ENCODE measurements around the gene SEMA4D. TPM values are rescaled to one million over a fixed set of nuclear protein-coding genes. Genes with fewer than 3 reads are reported as not detected.

SEMA4D gene
- total RNA-seq, 1 donor from 2014 or later = 49.9 TPM

- Histone ChIP-seq H3K36me3 (no peaks in the 10 kb centered on the region), H3K27ac (peak overlapping the region; percentile 58), H3K4me1 (peaks cover 12% of the 10 kb centered on the region), H3K9me3 (no peaks in the 10 kb centered on the region), H3K27me3 (ENCODE audit: low read depth) (no peaks in the 10 kb centered on the region), H3K4me3 (no peak overlapping the region)
- no peak for ATAC-seq
- intact Hi-C loops (cut with DNase I) = no loop called here
- DNase-seq = no peak
- no peak for TF ChIP-seq CTCF (IDR thresholded peaks at IDR 0.05)
Observed at GRCh38 chr9:89537166-89537565, 39.3 kb upstream of the SEMA4D start.

- no peak for DNase-seq
- ATAC-seq = peak in 1 of 2 donors; percentile 34
- Histone ChIP-seq H3K27me3 (ENCODE audit: low read depth) (no peaks in the 10 kb centered on the region), H3K4me3 (no peak overlapping the region), H3K36me3 (no peaks in the 10 kb centered on the region), H3K9me3 (no peaks in the 10 kb centered on the region), H3K27ac (peak overlapping the region; percentile 58), H3K4me1 (peaks cover 12% of the 10 kb centered on the region)
- intact Hi-C loops (cut with DNase I) = no loop called here
- TF ChIP-seq CTCF (IDR thresholded peaks at IDR 0.05) = no peak
Observed at GRCh38 chr9:89536600-89536999, 38.7 kb upstream of the SEMA4D start.

DNA sequence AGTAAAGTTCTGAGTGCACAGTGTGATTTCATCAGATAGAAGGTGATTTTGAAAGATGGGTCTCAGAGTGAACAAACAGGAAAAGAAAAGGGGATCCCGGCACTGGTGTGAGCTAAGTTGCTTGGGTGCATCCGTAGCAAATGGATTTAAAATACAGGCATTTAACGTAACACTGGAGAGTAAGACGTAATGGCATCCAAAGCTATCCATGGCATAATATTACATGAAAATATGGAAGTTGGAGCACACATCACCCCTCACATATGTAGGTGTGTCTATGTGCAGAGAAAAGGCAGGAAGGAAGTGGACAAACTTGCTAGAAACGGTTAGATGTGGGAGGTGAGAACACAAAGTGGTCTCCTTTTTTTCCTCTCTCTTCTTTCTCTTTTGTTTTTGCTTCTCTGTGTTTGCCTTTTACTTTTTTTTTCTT lies 38.2 kb upstream of the SEMA4D start:
- ATAC-seq (peak; percentile 7 to 58), DNase-seq (no peak)
- intact Hi-C loops (cut with DNase I) = no loop called here
- Histone ChIP-seq H3K27me3 (ENCODE audit: low read depth) (no peaks in the 10 kb centered on the region), H3K4me1 (peaks cover 12% of the 10 kb centered on the region), H3K36me3 (no peaks in the 10 kb centered on the region), H3K27ac (peak overlapping the region; percentile 46), H3K9me3 (no peaks in the 10 kb centered on the region), H3K4me3 (no peak overlapping the region)
- no peak for TF ChIP-seq CTCF (IDR thresholded peaks at IDR 0.05)

DNA sequence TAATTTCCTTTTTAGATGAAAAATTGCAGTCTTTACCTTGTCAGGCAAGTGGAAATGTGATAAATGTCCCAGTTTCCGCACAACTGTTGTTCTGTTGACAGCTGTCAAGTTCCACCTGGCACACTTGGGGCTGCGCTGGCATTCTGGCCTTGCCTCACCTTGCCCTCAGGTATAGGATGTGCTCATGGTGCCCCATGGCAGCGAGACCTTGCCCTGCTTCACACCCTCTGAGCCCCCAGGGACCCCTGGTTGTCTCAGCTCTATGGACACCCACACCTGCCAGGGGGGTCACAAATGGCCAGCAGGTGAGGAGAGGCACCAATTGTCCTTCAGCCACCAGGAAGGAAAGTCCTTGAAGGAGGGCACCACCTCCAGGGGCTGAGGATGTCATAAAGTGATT lies 37.5 kb upstream of the SEMA4D start:
- H3K27ac ChIP-seq = peak overlapping the region; percentile 46
- intact Hi-C loops (cut with DNase I) = no loop called here
- TF ChIP-seq CTCF (IDR thresholded peaks at IDR 0.05) = no peak

DNA sequence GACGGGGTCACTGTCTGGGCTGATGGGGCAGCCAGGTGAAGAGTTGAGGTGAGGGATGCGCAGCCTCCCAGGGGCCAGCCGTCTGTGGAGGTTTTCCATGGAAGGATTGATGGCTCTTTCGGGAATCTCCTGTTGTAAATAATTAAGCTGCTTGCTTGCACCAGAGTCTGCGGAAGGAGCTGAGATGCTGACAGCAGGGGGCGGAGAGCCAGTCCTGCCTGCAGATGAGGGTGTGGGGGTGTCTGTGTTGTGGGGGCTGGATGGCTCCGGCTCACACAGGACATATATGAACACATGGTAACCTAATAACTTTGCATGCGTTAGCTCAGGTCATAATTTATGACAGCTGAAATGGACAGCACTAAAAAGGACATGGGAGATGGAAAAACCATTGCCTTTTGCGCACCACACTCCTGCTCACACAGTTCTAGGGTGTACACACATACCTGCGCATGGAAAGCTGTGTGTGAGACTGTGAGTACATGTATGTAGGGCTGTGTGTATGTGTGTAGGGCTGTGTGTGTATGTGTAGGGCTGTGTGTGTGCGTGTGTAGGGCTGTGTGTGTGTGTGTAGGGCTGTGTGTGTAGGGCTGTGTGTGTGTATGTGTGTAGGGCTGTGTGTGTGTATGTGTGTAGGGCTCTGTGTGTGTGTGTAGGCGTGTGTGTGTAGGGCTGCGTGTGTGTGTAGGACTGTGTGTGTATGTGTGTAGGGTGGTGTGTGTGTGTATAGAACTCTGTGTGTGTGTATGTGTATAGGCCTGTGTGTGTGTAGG lies 36.8 kb upstream of the SEMA4D start:
- no peaks in the 10 kb centered on the region for H3K36me3 ChIP-seq
- H3K9me3 ChIP-seq = no peaks in the 10 kb centered on the region
- peaks cover 18% of the 10 kb centered on the region for H3K4me1 ChIP-seq
- no peak overlapping the region for H3K4me3 ChIP-seq
- intact Hi-C loops (cut with DNase I) = no loop called here
- DNase-seq (no peak), ATAC-seq (no peak)
- H3K27ac ChIP-seq = no peak overlapping the region
- no peaks in the 10 kb centered on the region for H3K27me3 ChIP-seq (ENCODE audit: low read depth)
- TF ChIP-seq CTCF (IDR thresholded peaks at IDR 0.05) = no peak

More for the DNA sequence above, 37.5 kb upstream of the SEMA4D start:
- Histone ChIP-seq H3K4me1 (peaks cover 16% of the 10 kb centered on the region), H3K4me3 (no peak overlapping the region), H3K36me3 (no peaks in the 10 kb centered on the region), H3K9me3 (no peaks in the 10 kb centered on the region), H3K27me3 (ENCODE audit: low read depth) (no peaks in the 10 kb centered on the region)
- DNase-seq (no peak), ATAC-seq (no peak)
